GM21576 (cell line): ENCODE results near the gene LIPC.

Experiments
- ATAC-seq: cut with Tn5 transposase; IDR thresholded peaks from one replicate; pipeline ENCODE4 v1.9.1; 2021; ENCODE audit warnings: mild to moderate bottlenecking, moderate library complexity; ENCODE audit not compliant: unreplicated experiment

The LIPC gene

DNA sequence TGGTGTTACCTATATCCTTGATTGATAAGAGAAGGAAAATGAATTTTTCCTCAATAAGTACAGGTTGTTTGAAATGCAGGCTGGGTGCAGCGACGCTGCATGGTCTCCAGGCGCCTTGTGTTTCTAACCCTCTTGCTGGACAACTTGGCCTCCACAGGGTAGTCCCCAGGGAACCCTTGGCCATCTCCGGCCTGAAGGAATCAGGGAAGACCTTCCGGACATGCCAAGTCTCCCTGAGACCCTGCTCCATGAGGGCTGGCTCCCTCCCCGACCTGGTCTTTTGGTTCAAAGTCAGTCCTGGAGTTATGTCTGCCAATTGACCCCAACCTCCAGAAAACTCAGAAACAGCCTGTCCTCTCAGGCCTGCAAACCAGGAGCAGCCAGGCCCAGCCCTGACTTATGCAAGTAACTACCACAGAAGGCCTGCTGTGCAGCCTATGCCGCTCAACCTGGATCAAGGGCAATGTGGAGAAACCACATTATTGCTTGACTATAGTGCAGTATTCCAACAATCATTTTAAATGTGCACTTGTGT is 98.3 kb downstream of the LIPC start:
- ATAC-seq = no peak

DNA sequence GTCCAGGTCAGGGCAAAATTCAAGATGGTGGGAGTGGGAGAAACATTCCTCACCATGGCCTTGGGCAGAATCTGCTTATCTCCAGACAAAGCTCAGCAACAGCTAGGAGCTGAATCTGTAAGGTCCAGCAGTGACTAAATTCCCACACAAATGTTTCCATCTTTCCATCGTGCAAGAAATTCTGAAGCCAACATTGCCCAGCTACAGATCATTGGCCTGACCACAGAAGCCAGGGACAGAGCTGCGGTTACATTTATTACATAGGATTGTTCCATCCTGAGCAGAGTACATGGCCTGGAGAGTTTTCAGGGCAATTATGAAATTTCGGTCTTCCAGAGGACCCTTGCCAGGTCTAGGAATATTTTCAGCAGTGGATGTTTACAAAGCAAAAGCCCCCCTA is 100.3 kb downstream of the LIPC start:
- ATAC-seq = no peak

DNA sequence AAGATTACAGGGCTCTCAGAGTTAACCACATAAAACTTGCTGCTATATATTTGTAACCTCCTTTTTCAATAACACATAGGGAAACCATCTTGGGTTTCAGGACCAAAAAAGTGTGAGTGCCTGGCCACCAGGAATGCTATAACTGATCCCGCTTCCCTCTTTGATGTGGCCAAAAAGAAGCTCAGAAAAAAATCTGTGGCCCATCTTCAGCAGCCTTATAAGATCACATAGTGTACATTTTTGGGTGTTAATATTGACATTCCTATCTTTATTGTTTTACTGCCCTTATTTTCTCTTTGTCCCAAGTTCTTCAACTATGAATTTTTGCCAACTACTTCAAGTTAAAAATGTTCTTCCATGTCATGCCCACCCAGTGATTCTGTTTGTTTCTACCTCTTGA is 102.8 kb downstream of the LIPC start:
- ATAC-seq = no peak

DNA sequence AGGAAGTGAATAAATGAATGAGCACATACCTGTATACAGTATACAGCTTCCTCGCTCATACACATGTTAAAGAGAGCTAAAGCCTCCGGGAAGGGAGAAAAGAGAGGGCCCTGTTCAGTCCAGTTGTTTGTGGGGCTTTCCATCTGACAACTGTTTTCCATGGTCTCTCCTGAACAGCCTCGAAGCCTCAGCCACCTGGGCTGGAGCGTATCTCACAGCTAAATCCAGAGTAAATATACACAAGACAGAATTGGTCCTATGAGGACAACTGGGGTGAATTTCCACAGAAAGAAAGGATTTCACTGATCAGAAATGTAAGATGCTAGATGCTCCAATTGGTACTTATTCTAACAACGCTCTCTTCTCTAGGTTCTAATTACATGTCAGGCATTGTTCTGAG is 103.5 kb downstream of the LIPC start:
- no peak for ATAC-seq

DNA sequence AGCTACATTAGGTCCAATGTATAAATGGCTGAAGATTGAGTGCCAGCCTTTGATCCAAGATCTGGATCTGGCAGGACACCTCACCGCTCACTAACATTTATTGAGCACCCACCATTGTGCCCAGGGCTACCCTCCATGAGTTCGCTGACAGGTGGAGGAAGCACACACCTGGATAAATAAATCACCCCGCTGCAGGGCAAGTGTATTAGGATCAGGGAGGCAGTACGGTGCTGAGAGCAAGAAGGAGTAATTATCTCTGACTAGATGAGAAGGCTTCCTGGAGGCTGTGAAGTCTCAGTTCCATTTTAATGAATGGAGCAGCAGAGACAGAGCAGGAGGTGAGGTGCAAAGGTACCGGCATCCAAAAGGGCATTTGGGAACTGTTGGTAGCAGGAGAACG is 104.1 kb downstream of the LIPC start:
- no peak for ATAC-seq

DNA sequence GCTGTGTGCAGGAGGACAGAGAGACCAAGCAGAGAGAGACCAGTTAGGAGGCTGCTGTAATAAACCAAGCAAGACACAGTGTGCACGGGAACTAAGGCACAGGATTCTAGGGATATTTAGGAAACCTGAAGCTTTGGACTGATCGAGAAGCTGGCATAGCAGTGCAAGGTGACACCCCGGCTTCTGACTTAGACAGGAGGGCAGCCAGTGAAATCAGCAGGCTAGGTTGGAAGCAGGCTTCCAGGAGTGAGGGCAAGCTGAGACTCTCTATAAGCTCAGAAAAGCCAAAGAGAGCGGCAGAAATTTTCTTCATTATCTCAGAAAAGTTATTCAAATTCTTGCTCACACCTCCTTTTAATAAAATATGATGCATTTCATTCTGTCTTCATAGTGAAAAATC is 104.6 kb downstream of the LIPC start:
- ATAC-seq = no peak

DNA sequence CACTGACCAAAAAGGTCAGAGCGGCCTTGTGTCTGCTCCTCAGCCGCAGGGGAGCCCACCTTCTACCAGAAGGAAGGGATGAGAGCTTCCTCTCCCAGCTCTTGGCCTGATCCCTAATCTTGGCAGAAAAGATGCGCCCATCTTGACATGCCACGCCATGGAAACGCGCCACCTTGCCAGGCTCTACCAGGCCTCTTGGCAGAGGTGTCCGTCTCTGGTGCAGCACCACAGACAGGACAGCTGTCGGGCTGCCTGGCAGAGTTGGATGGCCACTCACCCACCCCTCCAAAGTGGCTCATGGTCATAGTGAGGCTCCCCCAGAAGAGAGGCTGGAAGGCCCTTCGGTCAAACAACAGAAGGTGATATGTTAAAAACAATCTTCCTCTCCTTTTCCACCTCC is 105.2 kb downstream of the LIPC start:
- no peak for ATAC-seq

DNA sequence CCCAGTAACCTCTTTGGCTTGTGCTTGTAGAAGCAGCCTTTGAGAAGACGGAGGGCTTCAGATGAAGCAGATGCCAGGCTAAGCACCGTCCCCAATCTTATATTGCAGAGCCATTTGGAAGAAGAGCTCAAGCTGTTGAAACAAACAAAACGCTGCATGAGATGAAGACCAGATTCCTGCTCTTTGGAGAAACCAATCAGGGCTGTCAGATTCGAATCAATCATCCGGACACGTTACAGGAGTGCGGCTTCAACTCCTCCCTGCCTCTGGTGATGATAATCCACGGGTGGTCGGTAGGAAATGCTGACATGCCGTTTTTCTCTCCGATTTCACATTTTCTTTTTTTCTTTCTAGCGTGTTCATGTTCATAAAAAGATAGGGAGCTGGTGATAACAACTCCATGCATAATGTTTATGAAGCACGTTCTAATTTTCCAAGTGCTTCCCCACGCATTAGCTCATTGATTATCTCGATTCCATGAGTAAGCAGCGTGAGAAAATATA is 106.5 kb downstream of the LIPC start:
- no peak for ATAC-seq

DNA sequence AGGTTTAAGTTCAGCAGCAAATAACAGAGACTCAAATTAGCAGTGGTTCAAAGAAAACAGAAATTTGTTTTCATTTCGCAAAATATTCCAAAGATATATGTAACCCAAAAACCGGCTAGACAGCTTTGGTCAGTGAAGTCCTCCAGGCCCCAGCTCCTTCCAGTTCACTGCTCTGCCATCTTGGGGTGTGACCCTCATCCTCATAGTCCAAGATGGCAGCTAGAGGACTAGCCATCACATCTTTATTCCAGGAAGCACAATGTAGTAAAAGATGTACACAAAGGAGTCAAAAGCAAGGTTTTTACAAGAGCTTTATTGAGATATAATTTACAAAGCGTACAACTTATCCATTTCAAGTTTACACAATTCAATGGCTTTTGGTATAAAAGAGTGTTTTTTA is 107.1 kb downstream of the LIPC start:
- ATAC-seq = no peak

DNA sequence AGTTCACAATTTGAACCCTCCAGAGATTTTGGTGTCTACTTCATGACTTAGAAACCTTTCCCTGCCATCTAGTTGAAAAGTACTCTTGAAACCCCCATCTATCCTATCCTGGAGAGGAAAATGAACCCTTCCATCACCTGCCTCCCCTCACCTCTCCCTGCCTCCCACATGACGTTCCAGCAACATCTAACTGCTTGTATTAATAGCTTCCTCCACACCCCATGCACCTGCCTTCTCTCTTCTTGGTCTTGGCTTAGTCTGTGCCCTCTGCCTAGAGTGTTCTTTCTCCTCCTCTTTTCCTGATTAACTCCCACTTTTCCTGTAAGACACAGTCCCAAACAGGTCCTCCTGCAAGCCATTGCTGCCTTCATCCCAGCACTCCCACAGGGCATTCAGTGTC is 107.8 kb downstream of the LIPC start:
- no peak for ATAC-seq

DNA sequence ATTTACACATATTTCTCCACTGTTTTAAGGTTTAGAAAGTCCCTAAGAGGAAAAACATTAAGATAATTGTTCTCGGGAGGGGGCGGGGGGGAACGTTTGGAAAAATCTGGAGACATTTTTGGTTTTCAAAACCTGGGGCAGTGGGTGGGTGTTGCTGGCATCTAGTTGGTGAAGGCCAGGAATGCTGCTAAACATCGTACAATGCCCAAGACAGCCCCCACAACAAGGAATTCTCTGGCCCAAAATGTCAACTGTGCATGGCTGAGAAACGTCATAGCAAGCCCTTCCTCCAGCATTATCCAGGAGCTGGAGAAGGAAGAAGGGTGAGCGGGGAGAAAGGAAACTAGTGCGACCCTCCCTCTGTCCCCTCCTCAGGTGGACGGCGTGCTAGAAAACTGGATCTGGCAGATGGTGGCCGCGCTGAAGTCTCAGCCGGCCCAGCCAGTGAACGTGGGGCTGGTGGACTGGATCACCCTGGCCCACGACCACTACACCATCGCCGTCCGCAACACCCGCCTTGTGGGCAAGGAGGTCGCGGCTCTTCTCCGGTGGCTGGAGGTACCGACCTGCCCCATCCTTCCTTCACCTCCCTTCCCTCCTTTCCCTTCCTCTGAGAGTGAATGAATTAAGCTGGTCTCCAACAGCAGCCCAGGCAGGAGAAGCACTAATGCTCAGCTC is 109.8 kb downstream of the LIPC start:
- no peak for ATAC-seq

DNA sequence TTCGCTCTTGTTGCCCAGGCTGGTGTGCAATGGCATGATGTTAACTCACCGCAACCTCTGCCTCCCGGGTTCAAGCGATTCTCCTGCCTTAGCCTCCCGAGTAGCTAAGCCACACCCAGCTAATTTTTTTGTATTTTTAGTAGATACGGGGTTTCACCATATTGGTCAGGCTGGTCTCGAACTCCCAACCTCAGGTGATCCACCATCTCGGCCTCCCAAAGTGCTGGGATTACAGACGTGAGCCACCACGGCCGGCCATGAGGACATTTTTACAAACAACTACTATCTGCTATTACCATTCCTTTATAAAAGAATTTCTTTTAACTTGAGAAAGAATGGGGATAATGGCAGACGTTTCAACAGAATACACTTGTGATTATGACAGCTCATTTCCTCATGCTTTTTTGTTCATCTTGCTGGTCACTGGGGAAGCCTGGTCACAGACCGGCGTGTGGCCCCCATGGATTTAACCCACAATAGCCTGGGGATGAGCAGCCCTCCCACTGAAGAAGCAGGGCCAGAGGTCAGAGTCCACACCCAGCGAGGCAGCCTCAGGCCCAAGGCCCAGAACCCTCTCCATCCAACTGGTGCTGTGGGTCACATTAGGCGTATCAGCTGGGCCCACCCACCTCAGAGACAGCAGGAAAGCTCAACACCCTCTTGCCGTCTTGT is 112.0 kb downstream of the LIPC start:
- no peak for ATAC-seq

DNA sequence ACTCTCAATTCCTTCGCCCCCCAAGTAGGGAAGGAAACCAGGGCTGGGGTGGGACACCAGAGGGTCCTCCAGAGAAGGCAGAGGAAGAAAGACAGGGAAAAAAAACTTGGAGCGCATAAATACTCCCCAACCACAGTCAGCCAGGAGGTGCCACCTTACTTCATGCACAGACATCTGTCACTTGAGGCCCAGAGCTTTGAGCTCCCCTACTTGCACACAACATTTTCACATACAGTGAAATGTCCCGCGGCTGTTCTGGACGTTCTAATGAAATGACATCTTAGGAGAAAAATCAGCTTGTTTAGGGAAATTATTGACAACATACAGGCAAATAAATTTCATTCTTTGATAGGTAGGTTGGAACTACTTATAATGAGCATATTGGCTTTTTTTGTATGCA is 113.0 kb downstream of the LIPC start:
- ATAC-seq = no peak

DNA sequence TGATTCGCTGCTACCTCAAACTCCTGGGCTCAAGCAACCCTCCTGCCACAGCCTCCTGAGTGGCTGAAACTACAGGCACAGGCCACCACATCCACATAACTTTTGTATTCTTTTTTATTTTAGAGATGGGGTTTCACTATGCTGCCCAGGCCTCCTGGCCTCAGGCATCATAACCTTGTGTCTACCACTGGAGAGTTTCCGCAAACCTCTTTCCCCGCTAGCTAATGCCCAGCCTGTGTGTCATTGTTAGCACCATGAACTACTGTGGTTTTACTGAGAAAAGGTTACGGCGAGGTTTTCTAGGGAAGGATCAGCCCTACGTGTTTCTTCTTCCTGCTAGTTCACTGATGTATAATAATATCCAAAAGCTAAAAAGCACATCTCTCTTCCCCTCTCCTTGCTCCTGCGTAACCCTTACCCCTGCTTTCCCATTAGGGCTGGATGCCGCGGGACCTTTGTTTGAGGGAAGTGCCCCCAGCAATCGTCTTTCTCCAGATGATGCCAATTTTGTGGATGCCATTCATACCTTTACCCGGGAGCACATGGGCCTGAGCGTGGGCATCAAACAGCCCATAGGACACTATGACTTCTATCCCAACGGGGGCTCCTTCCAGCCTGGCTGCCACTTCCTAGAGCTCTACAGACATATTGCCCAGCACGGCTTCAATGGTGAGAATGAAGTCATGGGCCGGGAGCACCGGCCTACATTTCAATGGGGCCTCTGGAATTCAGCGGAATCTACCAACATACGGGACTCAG is 113.7 kb downstream of the LIPC start:
- ATAC-seq = no peak

DNA sequence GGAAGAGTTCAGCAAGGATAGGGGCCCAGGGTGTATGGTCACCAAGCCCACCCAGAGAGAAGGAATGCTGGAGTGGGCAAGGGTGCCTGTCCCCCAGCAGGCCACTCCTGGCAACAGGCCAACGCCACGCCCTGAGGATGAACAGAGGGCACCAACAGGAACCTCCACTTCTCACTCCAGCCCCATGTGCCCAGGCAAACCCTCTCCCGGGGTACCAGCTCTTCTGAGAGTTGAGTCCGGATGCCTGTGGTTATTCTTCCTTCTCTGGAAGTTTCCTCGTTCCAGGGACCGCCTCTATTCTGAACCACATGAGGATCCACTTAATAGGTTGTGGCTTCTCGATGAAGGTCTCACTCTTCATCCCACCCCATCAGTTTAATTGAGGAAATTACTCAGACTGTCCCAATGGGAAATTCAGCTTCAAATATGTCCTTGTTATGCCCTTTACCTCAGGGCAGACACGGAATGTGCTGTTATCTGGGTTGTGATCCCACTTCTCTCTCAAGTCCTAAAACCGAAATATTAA is 114.3 kb downstream of the LIPC start:
- ATAC-seq = no peak

DNA sequence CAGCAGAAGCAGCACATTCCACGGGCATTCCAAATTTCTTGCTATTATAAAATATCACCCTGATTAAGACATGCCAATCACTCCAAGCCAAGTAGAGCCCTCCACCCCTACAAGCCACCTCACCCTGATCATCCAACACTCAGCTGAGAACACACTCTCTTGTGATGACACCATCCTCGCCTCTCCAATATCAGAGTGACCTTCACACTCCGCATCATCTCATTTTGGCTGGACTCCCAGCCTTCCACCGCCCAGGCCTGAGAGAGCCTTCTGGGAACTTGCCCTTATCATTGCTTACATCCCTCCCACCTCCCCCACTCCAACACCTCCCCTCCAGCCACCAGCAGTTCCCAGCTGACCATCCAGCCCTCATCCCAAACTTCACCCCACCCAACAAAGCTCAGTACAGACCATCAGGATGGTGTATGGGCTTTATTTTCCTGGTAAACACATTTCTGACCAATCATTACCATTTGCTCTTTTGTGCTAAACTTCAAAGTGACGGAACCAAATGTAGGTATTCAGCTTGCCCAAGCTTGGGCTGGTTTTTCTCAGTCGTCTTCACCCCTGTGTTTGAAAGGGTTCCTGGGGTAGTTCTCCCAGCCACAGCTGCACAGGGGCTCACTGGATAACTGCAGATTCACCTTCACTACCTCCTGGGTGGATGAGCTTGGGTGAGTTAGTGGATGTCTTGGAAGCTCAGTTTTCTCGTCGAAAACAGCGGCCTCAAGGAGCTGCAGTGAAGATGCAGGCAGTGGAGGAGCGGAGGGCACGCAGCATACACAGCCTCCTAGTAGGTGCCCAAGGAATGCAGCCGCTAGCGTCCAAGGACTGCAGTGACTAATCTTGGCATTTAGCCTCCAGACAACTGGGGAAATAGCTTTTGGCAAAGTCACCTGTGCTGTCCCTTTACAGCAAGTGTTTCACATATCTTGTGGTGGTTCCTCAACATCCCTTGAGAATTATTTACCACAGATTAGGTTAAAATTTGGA is 115.1 kb downstream of the LIPC start:
- no peak for ATAC-seq

DNA sequence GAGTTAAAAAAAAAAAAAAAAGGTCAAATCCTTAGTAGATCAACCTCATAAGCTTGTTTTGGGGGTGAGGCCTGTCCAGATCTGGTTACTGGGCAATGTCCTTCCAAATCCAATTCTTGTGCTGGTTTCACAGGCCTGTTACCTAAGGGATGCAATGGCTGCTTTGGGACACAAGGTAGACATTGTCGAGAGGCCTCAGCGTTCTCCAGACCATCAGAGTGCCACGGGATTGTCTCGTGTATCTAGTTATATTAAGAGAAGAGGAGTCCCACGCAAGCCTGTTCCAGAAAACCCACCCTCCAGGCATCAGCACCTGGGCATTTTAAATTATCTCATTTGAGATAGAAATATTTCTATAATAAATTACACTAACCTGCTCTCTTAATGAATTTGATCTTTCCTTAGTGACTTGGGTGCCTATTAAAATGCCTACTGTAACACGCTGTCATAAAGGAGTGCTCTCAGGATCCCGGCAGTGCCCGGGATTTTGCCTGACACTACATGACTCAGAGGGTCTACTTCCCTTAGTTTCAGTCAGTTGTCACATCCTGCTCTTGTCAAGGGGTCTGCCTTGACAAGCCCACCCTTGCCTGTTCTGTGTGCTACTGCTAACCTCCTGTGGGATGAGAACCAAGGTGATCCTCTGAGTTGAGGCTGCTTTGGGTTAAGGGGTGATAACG is 116.0 kb downstream of the LIPC start:
- no peak for ATAC-seq

DNA sequence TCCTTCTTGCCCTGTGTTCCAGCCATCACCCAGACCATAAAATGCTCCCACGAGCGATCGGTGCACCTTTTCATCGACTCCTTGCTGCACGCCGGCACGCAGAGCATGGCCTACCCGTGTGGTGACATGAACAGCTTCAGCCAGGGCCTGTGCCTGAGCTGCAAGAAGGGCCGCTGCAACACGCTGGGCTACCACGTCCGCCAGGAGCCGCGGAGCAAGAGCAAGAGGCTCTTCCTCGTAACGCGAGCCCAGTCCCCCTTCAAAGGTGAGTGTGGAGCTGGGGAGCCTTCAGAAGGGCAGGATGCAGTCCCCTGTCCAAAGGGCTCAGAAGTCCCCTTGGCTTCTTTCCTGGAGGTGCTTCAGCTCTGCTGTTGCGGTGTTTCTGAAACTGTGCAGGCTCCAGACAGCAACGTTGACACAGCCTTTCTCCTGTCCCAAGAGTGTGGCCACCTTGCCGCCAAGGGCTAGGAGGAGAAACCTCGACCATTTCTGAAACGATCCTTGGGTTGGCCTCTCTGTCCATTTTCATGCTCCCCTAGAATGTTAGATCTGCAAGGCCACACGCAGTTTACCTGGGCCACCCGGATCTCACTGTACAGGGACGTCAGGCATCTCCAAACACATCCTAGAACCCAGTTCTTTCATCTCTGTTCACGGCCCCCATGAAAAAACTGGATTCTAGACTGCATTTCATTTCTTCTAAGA is 116.7 kb downstream of the LIPC start:
- no peak for ATAC-seq
